ENCODE results near the gene E2F2.

E2F2 gene

GRCh38 chr1:23574265-23574754 lies 43.3 kb upstream of the E2F2 start:
- no peak for TF ChIP-seq CTCF (conservative IDR thresholded peaks at IDR 0.05; ENCODE audit: low read depth, low read length)
- no peak for DNase-seq (ENCODE audit: low read depth)

GRCh38 chr1:23573574-23574182 lies 42.6 kb upstream of the E2F2 start:
- H3K4me3 ChIP-seq (ENCODE audit: low read depth, low read length): no peak overlapping the region
- no peak for TF ChIP-seq CTCF (conservative IDR thresholded peaks at IDR 0.05; ENCODE audit: low read depth, low read length)
- no peak for DNase-seq (ENCODE audit: low read depth)

More at GRCh38 chr1:23574265-23574754, 43.3 kb upstream of the E2F2 start:
- no peak overlapping the region for H3K4me3 ChIP-seq (ENCODE audit: low read depth, low read length)

- TF ChIP-seq CTCF (conservative IDR thresholded peaks at IDR 0.05; ENCODE audit: low read depth, low read length): no peak
- H3K4me3 ChIP-seq (ENCODE audit: low read depth, low read length): no peak overlapping the region
- DNase-seq (ENCODE audit: low read depth): no peak
Observed at GRCh38 chr1:23571465-23571864, 40.4 kb upstream of the E2F2 start.

GRCh38 chr1:23570001-23570691 lies 39.1 kb upstream of the E2F2 start:
- H3K4me3 ChIP-seq (ENCODE audit: low read depth, low read length): no peak overlapping the region
- no peak for DNase-seq (ENCODE audit: low read depth)
- TF ChIP-seq CTCF (conservative IDR thresholded peaks at IDR 0.05; ENCODE audit: low read depth, low read length): no peak

- DNase-seq (ENCODE audit: low read depth): no peak
- peak overlapping the region; percentile 61 for H3K4me3 ChIP-seq (ENCODE audit: low read depth, low read length)
- no peak for TF ChIP-seq CTCF (conservative IDR thresholded peaks at IDR 0.05; ENCODE audit: low read depth, low read length)
Observed at GRCh38 chr1:23568608-23569383, 37.8 kb upstream of the E2F2 start.

GRCh38 chr1:23567996-23568607 lies 37.1 kb upstream of the E2F2 start:
- no peak for TF ChIP-seq CTCF (conservative IDR thresholded peaks at IDR 0.05; ENCODE audit: low read depth, low read length)
- H3K4me3 ChIP-seq (ENCODE audit: low read depth, low read length): peak overlapping the region; percentile 61
- peak; percentile 17 for DNase-seq (ENCODE audit: low read depth)

Measured in choroid plexus epithelial cell (primary cell).